Measurements from ENCODE around the gene P3H3.

Gene P3H3

DNA sequence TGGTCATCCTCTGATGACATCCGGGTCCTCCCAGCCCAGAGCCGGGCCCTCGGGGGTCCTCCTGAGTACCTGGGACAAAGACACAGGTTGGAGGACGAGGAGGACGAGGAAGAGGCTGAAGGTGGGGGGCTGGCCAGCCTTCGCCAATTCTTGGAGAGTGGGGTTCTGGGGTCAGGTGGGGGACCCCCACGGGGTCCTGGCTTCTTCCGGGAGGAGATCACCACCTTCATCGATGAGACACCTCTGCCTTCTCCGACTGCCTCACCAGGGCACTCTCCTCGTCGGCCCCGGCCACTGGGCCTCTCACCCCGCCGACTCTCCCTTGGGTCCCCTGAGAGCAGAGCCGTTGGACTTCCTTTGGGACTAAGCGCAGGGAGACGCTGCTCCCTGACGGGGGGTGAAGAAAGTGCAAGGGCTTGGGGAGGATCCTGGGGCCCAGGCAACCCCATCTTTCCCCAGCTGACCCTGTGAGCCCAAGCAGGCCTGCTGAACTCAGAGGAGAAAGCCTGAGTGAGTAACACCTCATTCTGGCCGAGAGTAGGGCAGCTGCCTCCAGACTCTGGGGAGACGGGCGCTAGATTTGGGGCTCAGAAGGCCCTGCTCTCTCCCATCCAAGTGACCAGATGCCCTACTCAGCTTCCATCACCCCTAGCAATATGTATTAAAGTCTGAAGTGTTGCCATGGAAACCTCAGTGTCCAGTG, 1.3 kb upstream of the P3H3 start:
- no peak for DNase-seq

DNA sequence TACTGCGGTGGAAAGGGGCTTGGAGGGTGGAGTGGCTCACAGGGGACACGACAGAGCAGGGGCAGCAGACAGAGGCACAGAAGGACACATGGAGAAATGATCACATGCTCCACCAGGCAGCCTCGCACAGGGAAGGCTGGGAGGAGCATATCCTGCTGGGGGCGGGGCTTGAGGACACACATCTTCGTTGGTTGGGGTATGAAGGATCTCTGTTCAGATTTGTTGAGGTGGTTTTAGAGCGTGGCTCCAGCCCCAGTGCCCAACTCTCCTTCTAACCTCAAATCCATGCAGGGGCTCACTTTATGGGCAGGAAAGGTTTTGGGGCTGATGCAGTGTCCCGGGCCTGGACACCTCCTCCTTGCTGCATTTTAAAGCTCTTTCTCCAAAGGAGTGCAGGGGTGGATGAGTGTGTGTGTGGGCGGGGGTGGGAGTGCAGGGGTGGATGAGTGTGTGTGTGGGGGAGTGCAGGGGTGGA, 733 bp upstream of the P3H3 start:
- peak; percentile 89 for DNase-seq

DNA sequence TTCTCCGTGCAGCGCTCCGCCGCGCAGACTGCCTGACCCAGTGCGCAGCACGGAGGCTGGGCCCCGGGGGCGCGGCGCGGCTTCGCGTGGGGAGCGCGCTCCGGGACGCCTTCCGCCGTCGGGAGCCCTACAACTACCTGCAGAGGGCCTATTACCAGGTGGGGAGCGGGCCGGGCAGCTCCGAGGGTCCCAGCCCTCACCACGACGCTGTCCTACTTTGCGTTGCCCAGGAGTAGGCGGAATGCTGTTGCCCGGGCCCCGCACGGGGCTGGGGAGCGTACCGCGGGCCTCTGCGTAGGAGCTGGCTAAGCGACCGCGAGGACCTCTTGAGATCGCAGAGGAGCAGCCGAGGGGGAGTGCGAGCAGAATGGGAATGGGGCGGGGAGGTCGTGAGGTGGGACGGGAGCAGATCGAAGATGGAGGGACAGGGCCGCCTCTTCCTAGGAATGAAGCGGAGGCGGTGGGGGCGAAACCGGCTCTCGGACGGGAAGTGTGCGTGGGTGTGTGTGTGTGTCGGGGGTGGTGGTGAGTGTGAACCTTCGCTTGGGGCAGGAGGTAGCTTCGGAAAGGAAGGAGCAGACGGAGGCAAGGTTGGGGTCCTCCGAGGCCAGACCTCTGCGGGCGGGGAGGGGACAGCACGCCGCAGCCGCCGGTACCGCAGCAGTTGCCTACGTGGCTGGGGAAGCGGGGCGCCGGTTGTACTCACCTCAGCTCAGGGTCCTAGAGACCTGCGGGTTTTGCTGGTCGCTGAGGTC, 751 bp downstream of the P3H3 start:
- peak; percentile 22 for DNase-seq

DNA sequence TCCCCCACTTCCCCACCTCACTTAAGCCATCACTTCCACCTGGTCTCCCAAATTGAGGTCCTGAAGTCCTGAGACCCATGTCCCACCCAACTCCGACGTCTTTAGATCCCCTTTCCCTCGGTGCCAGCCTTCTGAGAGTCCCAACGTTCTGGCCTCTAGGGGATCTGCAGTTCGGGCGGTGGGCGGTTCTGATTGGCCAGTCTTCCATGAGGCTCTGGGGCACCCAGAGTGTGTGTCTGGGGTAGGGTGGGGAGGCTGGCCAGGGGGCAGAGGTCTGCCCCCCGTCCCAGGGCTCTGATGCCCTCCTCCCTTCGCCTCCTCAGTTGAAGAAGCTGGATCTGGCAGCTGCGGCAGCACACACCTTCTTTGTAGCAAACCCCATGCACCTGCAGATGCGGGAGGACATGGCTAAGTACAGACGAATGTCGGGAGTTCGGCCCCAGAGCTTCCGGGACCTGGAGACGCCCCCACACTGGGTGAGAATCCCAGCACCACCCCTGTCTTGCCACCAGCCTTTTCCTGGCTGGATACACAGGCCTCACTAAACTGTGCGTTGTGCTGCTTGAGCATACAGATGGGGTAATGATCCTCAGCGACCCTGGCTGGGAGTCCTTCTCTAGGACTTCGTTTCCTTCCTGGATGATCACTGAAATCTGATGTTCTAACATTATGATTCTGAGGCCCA, 1.5 kb downstream of the P3H3 start:
- DNase-seq: no peak

DNA sequence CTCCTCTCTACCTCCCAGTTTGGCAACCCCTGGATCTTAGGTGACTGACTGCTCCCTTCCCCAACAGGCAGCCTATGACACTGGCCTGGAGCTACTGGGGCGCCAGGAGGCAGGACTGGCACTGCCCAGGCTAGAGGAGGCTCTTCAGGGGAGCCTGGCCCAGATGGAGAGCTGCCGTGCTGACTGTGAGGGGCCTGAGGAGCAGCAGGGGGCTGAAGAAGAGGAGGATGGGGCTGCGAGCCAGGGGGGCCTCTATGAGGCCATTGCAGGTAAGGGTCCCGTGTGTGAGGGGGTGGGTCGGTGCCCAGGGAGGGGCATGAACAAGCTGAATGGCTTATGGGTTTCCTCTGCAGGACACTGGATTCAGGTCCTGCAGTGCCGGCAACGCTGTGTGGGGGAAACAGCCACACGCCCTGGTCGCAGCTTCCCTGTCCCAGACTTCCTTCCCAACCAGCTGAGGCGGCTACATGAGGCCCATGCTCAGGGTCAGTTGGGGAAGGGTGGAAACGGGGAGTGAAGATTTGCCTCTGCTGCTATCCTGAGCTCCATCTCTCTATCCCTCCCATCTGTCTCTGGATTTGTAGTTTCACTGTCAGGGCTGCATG, 2.2 kb downstream of the P3H3 start:
- DNase-seq: no peak

DNA sequence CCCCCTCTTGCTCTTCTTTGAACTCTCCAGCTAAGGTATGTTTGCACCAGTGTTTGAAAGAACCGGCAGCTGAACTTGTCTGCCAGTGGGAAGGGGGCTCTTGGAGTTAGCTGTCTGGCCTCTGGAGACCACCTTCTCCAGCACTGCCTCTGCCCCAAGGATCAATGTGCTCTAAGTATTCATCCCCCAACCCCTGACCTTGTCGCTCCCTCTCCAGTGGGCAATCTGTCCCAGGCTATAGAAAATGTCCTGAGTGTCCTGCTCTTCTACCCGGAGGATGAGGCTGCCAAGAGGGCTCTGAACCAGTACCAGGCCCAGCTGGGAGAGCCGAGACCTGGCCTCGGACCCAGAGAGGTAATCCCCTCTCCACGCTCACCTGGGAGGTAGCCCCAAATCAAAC, 2.8 kb downstream of the P3H3 start:
- DNase-seq: no peak

DNA sequence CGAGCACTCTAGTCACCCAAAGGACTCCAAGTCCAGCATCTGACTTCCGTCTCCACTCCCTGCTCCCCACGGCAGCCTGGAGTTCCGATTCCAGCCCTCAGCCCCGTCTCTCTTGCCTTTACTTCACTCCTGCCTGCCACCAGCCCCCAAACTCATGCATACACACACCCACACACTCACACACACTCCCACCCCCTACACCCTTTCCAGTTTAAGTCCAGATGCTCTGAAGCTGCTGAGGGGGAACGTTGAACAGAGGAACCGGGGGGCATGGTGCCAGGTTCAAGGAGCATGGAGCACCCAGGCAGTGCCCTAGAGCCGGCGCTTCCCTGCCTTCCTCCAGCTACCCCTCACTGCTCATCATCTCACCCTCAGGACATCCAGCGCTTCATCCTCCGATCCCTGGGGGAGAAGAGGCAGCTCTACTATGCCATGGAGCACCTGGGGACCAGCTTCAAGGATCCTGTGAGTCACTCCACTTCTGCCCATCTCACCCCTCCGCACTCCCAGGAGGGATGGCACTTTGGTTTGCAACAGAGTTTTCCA, 3.3 kb downstream of the P3H3 start:
- no peak for DNase-seq

DNA sequence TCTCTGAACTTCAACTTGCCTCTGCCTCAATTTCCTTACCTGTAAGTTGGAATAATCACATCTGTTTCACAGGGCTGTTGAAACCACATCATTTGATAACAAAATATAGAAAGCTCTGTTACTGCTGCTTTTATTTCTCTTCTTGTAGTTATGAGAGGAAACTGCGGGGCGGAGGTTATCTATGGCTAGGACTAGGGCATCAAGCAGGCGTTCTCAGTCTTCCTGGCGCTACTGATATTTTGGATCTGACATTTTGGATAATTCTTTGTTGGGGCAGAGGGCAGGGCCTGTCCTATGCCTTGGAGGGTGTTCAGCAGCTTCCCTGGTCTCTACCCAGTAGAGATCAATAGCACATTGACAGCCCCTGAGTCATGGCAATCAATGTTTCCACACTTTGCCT, 3.9 kb downstream of the P3H3 start:
- no peak for DNase-seq

DNA sequence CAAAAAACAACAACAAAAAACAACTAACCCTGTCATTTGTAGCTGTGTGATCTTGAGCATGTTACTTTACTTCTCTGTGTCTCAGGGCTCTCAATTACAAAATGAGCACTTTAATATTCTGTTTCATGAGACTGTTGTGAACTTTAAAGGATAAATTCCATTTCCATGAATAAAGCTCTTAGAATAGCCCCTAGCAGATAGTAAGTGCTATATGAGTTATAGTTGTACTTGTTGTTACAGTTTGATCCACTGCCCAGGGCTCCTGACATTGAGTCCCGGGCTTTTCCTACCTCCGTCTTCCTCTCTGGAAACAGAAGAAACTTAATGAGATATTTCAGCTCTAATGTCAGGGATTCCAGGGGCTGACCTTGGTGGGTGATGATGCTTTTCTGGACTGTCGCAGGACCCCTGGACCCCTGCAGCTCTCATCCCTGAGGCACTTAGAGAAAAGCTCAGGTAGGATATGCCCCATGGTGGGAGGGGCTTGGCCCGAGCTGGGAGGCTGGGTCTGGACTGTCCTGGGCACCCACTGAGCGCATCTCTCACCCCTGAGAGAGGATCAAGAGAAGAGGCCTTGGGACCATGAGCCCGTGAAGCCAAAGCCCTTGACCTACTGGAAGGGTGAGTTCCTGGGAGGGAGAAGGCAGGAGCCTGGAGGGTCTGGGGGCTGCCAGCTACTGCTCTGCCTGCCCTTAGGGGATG, 5.1 kb downstream of the P3H3 start:
- DNase-seq: no peak

DNA sequence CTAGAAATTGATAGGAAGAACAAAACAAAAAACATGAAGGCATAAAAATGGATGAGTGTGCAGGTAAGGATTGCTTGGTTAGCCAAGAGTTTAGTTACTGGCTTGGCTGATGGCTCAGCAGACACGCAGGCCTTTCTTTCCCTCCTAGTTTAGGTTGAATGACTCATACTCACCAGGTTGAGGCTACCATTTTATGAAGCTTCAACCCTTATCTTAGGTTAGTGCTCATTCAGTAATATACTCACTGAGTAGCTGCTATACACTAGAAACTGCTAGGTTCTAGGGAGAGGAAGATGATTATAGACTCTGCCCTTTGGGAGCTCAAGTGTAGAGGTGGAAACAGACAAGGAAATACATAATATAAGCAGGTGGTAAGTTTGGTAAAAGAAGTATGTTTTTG, 6.0 kb downstream of the P3H3 start:
- no peak for DNase-seq

DNA sequence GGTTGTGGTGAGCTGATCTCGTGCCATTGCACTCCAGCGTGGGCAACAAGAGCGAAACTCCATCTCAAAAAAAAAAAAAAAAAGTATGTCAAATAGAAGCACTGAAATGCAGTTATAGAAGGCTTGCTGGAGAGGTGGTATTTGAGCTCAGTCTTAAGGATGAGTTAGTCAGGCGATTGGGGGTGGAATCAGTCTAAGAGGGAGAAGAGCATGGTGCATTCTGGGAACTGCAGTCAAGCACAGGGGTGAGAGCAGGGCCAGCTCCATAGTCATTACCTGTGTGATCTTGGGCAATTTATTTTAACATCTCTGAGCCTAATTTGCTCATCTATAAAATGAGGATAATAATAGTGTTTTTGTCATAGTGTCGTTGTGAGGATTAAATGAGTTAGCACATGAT, 6.7 kb downstream of the P3H3 start:
- no peak for DNase-seq

DNA sequence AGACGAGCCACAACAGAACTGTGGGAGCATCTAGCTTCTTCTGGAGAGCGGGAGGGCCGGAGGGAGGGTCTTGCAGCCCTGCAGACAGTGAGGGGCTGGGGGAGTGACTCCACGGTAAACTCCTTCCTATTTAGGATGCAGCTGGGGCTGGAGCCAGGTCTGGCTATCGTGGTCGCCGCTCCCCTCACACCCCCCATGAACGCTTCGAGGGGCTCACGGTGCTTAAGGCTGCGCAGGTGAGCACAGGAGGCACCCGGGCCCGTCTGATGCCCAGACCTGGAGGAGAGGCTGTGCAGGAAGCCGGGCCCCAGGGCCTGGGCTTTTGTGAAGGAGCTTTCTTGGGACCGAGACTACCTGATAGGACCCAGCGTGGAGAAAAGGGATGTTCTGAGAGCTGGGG, 8.6 kb downstream of the P3H3 start:
- no peak for DNase-seq

DNA sequence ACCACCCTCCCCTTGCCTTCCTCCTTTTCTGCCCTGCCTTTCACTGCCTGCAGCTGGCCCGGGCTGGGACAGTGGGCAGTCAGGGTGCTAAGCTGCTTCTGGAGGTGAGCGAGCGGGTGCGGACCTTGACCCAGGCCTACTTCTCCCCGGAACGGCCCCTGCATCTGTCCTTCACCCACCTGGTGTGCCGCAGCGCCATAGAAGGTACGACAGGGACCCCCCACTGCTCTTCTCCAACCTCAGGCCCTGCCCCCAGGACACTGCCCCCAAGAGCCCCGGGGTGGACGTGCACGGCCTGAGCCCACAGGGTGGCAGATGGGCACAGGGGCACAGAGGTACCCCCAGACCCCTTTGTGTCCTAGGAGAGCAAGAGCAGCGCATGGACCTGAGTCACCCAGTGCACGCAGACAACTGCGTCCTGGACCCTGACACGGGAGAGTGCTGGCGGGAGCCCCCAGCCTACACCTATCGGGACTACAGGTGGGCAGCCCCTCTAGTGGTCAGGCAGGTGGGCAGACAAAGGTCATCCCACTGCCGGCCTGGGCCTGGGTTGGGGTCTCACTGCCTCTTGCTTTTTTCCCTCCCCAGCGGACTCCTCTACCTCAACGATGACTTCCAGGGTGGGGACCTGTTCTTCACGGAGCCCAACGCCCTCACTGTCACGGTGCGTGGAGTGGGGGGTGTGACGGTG, 9.3 kb downstream of the P3H3 start:
- DNase-seq: no peak

DNA sequence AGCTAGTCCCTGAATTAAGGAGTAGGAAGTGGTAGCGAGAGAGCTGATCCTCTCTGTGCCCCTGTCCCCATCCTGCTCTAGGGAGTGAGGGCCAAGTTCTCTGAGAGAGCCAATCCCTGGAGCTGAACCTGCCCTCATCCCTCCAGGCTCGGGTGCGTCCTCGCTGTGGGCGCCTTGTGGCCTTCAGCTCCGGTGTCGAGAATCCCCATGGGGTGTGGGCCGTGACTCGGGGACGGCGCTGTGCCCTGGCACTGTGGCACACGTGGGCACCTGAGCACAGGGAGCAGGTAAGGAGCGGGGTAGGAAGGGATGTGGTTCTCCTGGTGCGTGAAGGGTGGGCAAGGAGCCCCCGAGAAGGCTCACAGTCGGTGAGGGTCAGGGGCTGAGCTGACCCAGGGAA, 10.6 kb downstream of the P3H3 start:
- no peak for DNase-seq

DNA sequence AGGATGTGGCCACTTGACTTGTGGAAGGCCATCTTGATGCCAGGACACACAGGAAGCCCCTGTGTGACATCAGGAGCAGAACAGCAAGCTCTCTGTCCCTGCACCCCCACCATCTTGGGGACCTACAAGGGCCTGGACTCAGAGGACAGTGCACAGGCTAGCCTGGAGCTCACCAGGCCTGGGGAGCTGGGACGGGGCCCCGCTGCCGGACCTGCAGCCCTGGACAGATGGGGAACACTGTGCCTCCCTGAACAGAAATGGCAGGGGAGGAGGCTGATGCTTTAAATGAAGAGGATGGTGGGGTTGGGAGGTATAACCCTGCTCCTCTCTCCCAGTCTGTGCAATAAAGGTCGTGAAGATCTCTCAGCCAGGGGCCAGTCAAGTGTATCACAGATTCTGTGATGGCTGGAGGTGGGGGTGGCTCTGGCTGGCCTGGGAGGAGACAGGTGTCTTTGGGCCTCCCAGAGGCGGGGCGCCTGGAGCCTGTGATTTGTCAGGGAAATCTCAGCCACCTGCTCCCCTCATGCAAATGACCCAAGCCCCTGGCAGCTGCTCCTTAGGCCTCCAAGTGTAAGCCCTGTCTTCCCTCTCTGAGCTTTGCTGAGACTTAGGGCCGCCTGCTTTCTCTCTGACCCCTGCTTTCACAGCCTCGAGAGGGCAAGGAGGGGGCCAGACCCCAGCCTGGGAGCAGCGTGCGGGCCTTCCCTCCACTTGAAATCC, 11.4 kb downstream of the P3H3 start:
- DNase-seq: peak; percentile 17

DNA sequence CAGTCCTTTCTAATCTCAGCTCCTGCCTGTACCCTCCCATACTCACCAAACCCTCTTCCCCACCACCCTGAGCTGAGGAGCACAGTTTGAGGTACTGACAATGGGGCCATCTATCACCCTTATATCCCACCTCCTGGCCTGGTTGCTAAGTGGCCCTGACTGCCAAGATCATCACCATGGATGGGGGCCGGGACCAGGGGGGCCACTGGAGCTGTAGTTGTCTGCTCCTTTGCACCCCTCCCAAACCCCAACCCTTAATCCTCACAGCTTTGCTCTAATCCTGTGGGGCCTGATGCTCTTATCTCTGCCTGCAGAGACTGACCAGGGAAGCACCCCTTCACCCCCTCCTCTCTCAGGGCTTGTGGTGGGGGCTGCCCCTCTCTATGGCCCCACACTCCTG, 12.1 kb downstream of the P3H3 start:
- DNase-seq: no peak

DNA sequence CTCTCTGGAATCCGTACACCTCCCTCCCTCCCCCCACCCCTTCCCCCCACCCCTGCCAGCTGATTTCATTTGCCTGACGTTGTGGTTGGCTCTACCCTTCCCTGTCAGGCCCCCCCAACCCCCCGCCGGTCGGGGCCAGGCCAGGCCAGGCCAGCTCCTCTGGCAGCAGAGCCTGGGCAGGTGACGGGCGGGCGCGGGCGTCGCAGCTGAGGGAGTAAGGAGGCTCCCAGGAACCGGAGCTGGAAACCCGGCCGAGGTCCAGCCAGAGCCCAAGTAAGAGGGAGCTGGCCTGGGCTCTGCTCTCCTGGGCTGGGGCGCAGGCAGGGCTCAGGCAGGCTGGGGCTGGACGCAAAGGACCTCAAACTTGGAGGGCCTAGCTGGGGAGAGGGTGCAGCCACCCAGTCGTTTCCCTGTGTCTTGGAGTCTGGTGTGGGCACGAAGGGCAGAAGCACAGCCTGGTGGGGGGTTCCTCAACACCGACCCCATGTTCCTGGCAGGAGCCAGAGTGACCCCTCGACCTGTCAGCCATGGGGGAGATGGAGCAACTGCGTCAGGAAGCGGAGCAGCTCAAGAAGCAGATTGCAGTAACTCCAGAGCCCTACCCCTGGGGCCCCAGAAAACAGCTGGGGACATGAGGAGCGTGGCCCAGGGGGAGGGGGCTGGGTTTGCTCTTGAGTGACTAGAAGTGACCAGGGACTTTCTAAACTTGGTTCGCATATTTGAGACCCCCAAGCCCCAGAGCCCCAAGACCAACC, 12.7 kb downstream of the P3H3 start, which contains the start of gene GNB3:
GNB3 (plus strand) TSS at position 165 of the 755 bp plus-strand sequence; CDS start at position 528, 363 bp downstream.
- no peak for DNase-seq

DNA sequence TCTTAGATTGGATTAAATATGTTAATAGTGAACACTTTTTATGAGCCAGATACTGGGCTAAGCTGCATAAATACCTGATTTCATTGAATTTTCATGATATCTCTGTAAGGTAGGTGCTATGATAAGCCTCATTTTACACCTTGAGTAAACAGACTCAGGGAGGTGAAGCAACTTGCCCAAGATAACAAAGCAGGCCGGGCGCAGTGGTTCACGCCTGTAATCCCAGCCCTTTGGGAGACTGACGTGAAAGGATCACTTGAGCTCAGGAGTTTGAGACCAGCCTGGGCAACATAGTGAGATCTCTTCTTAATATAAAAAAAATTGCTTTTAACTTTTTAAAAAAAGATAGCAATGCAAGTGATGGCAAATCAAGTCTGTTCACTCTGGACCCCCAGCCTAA, 13.9 kb downstream of the P3H3 start:
- no peak for DNase-seq

DNA sequence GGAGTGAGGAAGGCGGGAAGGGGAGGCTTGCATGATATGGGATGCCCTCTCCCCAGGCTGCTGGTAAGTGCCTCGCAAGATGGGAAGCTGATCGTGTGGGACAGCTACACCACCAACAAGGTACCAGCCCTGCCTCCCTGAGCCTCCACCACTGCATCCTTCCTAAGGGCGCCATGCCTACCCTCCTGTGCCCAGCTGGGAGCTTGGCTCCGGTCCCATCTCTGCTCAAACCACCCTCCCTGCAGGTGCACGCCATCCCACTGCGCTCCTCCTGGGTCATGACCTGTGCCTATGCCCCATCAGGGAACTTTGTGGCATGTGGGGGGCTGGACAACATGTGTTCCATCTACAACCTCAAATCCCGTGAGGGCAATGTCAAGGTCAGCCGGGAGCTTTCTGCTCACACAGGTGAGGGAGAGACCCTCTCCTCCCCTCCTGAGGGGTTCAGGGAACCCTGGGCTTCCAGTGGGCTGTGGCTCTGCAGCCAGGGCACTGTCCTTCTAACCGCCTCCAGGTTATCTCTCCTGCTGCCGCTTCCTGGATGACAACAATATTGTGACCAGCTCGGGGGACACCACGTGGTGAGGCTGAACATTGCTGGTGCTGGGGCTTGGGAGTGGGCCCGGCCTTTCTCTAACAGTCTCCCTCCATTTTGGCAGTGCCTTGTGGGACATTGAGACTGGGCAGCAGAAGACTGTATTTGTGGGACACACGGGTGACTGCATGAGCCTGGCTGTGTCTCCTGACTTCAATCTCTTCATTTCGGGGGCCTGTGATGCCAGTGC, 15.1 kb downstream of the P3H3 start:
- no peak for DNase-seq

DNA sequence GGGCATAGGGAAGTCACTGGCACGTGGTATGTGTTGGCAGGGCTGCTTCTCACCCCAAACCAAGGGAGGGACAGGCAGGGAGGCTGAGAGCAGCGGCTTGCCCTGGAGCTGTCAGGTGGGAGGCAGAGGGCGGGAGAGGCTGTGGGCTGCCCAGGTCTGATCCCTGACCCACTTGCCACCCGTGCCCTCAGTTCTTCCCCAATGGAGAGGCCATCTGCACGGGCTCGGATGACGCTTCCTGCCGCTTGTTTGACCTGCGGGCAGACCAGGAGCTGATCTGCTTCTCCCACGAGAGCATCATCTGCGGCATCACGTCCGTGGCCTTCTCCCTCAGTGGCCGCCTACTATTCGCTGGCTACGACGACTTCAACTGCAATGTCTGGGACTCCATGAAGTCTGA, 17.2 kb downstream of the P3H3 start:
- no peak for DNase-seq
